ENCODE results near the gene APBB1IP. TPM values are rescaled to one million over a fixed set of nuclear protein-coding genes. Genes with fewer than 3 reads are reported as not detected.
"Not testable (repeated sequence)": the region's sequence is repeated elsewhere in the genome, so short reads cannot be mapped to it uniquely, and the experiment has no call there.

The APBB1IP gene
- total RNA-seq, 1 experiment from 2014 or later, result not detected

GRCh38 chr10:26472492-26472778 is 34.3 kb downstream of the APBB1IP start:
- no peaks in the 10 kb centered on the region for H3K4me1 ChIP-seq (ENCODE audit: insufficient read depth, low read length)
- H3K9me3 ChIP-seq (ENCODE audit: low read length), result no peaks in the 10 kb centered on the region
- TF ChIP-seq EZH2phosphoT487 (IDR thresholded peaks at IDR 0.05; ENCODE audit: borderline replicate concordance, low read length), result no peak
- TF ChIP-seq CTCF (conservative IDR thresholded peaks at IDR 0.05; ENCODE audit: low read depth, low read length), result no peak
- no peak for TF ChIP-seq EZH2 (IDR thresholded peaks at IDR 0.05; ENCODE audit: low read length, unreplicated experiment)
- H3F3A ChIP-seq (ENCODE audit: low read length, unreplicated experiment), result no peaks in the 10 kb centered on the region
- H3K27me3 ChIP-seq (ENCODE audit: low read length), result no peaks in the 10 kb centered on the region
- no peaks in the 10 kb centered on the region for H3K9me2 ChIP-seq (replicated peaks; ENCODE audit: low read length)
- no peak overlapping the region for H2AFZ ChIP-seq (ENCODE audit: low read length)
- H3K9ac ChIP-seq (ENCODE audit: low read length), result no peak overlapping the region
- H4K20me1 ChIP-seq (ENCODE audit: low read length), result no peaks in the 10 kb centered on the region
- ATAC-seq (no peak), DNase-seq (no peak)
- H3K79me2 ChIP-seq (ENCODE audit: low read length), result no peaks in the 10 kb centered on the region
- intact Hi-C loops (cut with micrococcal nuclease), result no loop called here
- POLR2A ChIA-PET (ENCODE audit: unreplicated experiment), result no interaction called here
- H3K4me2 ChIP-seq (ENCODE audit: low read length), result no peak overlapping the region
- no peaks in the 10 kb centered on the region for H3K36me3 ChIP-seq (ENCODE audit: low read depth, low read length)
- CTCF ChIA-PET, result no interaction called here
- no peak overlapping the region for H3K27ac ChIP-seq (ENCODE audit: low read length)
- H3K4me3 ChIP-seq (ENCODE audit: low read length), result no peak overlapping the region
- no TSS peak for BruUV-seq (replicated peaks)

- H3K9me3 ChIP-seq (ENCODE audit: low read length), result no peaks in the 10 kb centered on the region
- H3K27me3 ChIP-seq (ENCODE audit: low read length), result peaks cover 3% of the 10 kb centered on the region; the same call in 1 of the 2 replicates
- H4K20me1 ChIP-seq (ENCODE audit: low read length), result no peaks in the 10 kb centered on the region
- H3K9me2 ChIP-seq (replicated peaks; ENCODE audit: low read length), result no peaks in the 10 kb centered on the region
- no peaks in the 10 kb centered on the region for H3K4me1 ChIP-seq (ENCODE audit: insufficient read depth, low read length)
- ChIA-PET POLR2A (ENCODE audit: unreplicated experiment) (no interaction called here), CTCF (no interaction called here)
- no peak overlapping the region for H3K4me2 ChIP-seq (ENCODE audit: low read length)
- no peak for TF ChIP-seq CTCF (conservative IDR thresholded peaks at IDR 0.05; ENCODE audit: low read depth, low read length)
- TF ChIP-seq EZH2phosphoT487 (IDR thresholded peaks at IDR 0.05; ENCODE audit: borderline replicate concordance, low read length), result no peak
- TF ChIP-seq EZH2 (IDR thresholded peaks at IDR 0.05; ENCODE audit: low read length, unreplicated experiment), result no peak
- H3K4me3 ChIP-seq (ENCODE audit: low read length), result no peak overlapping the region
- no peak overlapping the region for H2AFZ ChIP-seq (ENCODE audit: low read length)
- no peaks in the 10 kb centered on the region for H3K79me2 ChIP-seq (ENCODE audit: low read length)
- DNase-seq (no peak), ATAC-seq (no peak)
- no peaks in the 10 kb centered on the region for H3K36me3 ChIP-seq (ENCODE audit: low read depth, low read length)
- intact Hi-C loops (cut with micrococcal nuclease), result no loop called here
- no peak overlapping the region for H3K9ac ChIP-seq (ENCODE audit: low read length)
- no peaks in the 10 kb centered on the region for H3F3A ChIP-seq (ENCODE audit: low read length, unreplicated experiment)
- BruUV-seq (replicated peaks), result no TSS peak
- H3K27ac ChIP-seq (ENCODE audit: low read length), result no peak overlapping the region
Measured at GRCh38 chr10:26474026-26474425, 35.9 kb downstream of the APBB1IP start.

GRCh38 chr10:26474845-26475244 is 36.7 kb downstream of the APBB1IP start:
- H3K27ac ChIP-seq (ENCODE audit: low read length); BruUV-seq (replicated peaks); H4K20me1 ChIP-seq (ENCODE audit: low read length); H3F3A ChIP-seq (ENCODE audit: low read length, unreplicated experiment); H3K4me3 ChIP-seq (ENCODE audit: low read length); H3K79me2 ChIP-seq (ENCODE audit: low read length); H3K9me2 ChIP-seq (replicated peaks; ENCODE audit: low read length); H2AFZ ChIP-seq (ENCODE audit: low read length); H3K9ac ChIP-seq (ENCODE audit: low read length); H3K4me2 ChIP-seq (ENCODE audit: low read length); CTCF ChIA-PET; POLR2A ChIA-PET (ENCODE audit: unreplicated experiment); ATAC-seq; DNase-seq; H3K4me1 ChIP-seq (ENCODE audit: insufficient read depth, low read length); H3K36me3 ChIP-seq (ENCODE audit: low read depth, low read length); H3K9me3 ChIP-seq (ENCODE audit: low read length); H3K27me3 ChIP-seq (ENCODE audit: low read length); intact Hi-C loops (cut with micrococcal nuclease): not testable (repeated sequence)

Measured in PC-3 (cell line).